GM12891 (cell line): ENCODE results near the gene ARHGAP6.

ENCODE experiments used
- PAX5 ChIP-seq: IDR thresholded peaks from 2 replicates; pipeline ENCODE4 v1.6.1; 2011; ENCODE audit warnings: low read length, moderate library complexity, mild to moderate bottlenecking; ENCODE audit not compliant: insufficient read depth, severe bottlenecking
- POLR2A ChIP-seq: IDR thresholded peaks from 2 replicates; pipeline ENCODE4 v1.6.1; 2011; ENCODE audit warnings: low read depth, low read length, control low read depth
- POLR2AphosphoS5 ChIP-seq: IDR thresholded peaks from 2 replicates; pipeline ENCODE4 v1.6.1; 2011; ENCODE audit warnings: low read depth, low read length, control low read depth
- SPI1 ChIP-seq: IDR thresholded peaks from 2 replicates; pipeline ENCODE4 v1.6.1; 2011; ENCODE audit warnings: low read depth, low read length, control low read depth
- TAF1 ChIP-seq: IDR thresholded peaks from 2 replicates; pipeline ENCODE4 v1.6.1; 2011; ENCODE audit warnings: low read depth, low read length, control low read depth

DNA sequence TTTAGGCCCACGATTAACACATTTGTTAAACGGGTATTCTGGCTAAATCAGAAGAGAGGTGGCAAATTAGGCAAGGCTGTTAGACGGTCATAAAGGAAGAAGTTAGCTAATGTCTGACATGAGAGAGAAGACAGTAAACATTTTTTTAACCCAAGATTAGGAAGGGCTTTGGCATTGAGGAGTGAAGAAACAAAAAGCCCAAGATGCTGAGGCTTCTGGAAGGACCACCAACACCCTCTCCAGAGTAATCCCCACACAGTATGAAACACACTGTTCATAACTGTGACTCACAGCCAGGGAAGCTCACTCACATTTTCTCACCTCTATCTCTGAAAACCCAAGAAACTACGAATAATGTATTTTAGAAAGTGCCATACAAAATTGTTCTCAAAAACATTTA is 244.9 kb downstream of the ARHGAP6 start:
- TF ChIP-seq POLR2AphosphoS5 (no peak), TAF1 (no peak), POLR2A (no peak), SPI1 (no peak), PAX5 (no peak)
